Right renal pelvis (tissue), 4 donors: ENCODE measurements around the gene USP17L30. TPM values are rescaled to one million over a fixed set of nuclear protein-coding genes. Genes with fewer than 3 reads are reported as not detected.

Source experiments
- polyA plus RNA-seq, 4 donors: library from polyadenylated mRNA; unstranded; fragments of 120-200 nt; gene quantifications; one replicate each; pipeline ENCODE4 v1.2.1, GENCODE V29; 2013; ENCODE audit not compliant: insufficient read length in 4 of 4

USP17L30 gene
- polyA plus RNA-seq, 4 donors: not detected

Other genes starting within 250 kb of the USP17L30 start
- under 1 TPM in 1 of 4 donors, not detected in 3; 0.05 TPM for gene FAM90A26, start 192.7 kb upstream of the USP17L30 start, polyA plus RNA-seq
- not detected for gene USP17L10, start 152.5 kb upstream of the USP17L30 start, polyA plus RNA-seq
- gene USP17L11, start 147.7 kb upstream of the USP17L30 start, polyA plus RNA-seq: not detected
- not detected for gene USP17L12, start 143.0 kb upstream of the USP17L30 start, polyA plus RNA-seq
- gene USP17L13, start 138.2 kb upstream of the USP17L30 start, polyA plus RNA-seq: not detected
- gene USP17L15, start 128.7 kb upstream of the USP17L30 start, polyA plus RNA-seq: under 1 TPM in 1 of 4 donors, not detected in 3; 0.11 TPM
- not detected for gene USP17L17, start 119.2 kb upstream of the USP17L30 start, polyA plus RNA-seq
- gene USP17L18, start 114.5 kb upstream of the USP17L30 start, polyA plus RNA-seq: not detected
- gene USP17L19, start 109.8 kb upstream of the USP17L30 start, polyA plus RNA-seq: not detected
- gene USP17L20, start 105.0 kb upstream of the USP17L30 start, polyA plus RNA-seq: not detected
- gene USP17L21, start 100.3 kb upstream of the USP17L30 start, polyA plus RNA-seq: not detected
- not detected for gene USP17L22, start 95.5 kb upstream of the USP17L30 start, polyA plus RNA-seq
- not detected for gene USP17L24, start 38.0 kb upstream of the USP17L30 start, polyA plus RNA-seq
- gene USP17L25, start 33.2 kb upstream of the USP17L30 start, polyA plus RNA-seq: not detected
- gene USP17L26, start 28.5 kb upstream of the USP17L30 start, polyA plus RNA-seq: not detected
- not detected for gene USP17L5, start 23.7 kb upstream of the USP17L30 start, polyA plus RNA-seq
- gene USP17L27, start 19.0 kb upstream of the USP17L30 start, polyA plus RNA-seq: not detected
- not detected for gene USP17L28, start 14.2 kb upstream of the USP17L30 start, polyA plus RNA-seq
- not detected for gene USP17L29, start 9.5 kb upstream of the USP17L30 start, polyA plus RNA-seq
- not detected for gene DEFB131A, start 81.3 kb downstream of the USP17L30 start, polyA plus RNA-seq